ENCODE results near the gene CRB2. TPM values are rescaled to one million over a fixed set of nuclear protein-coding genes. Genes with fewer than 3 reads are reported as not detected.
"Not testable (repeated sequence)": the region's sequence is repeated elsewhere in the genome, so short reads cannot be mapped to it uniquely, and the experiment has no call there.

The CRB2 gene
- total RNA-seq, 3 donors from 2014 or later = 0.03 TPM; not detected in 2

DNA sequence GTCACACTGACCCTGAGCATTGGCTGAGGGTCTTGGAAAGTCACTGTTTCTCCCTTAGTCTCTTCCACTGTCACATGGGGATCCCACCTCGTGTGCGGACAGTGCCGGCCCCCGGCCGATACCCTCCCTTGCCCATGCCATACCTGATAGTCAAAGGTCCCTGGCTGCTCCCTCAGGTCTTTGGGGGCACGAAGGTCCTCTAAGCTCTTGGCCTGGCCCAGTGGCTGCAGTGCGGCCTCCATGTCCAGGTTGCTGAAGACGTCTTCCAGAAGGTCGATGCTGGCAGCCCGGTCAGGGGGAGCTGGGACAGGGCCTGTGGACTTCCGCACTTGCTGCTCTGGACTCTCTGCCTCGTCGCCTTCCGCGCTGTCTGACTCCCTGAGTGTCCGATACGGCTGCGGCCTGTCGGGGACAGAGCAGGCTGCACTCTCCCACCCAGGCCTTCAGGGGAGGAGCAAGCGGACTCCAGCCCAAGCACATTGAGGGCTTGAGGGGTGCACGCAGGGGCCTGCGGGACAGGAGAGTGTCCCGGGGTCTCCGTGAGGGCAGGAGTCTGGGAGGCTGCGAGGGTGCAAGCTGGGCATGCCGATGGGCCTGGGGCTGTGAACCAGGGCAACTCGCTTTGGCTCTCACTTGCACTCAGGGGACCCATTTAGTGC, 27.6 kb downstream of the CRB2 start:
- H3K27me3 Mint-ChIP-seq (ENCODE audit: low read depth) = no peaks in the 10 kb centered on the region
- no peak for ATAC-seq
- DNase-seq = no peak
- H3K36me3 Mint-ChIP-seq (ENCODE audit: insufficient read depth) = peaks cover 4% of the 10 kb centered on the region
- H3K4me3 Mint-ChIP-seq = no peak overlapping the region
- H3K9me3 Mint-ChIP-seq = no peaks in the 10 kb centered on the region
- no peaks in the 10 kb centered on the region for H3K4me1 Mint-ChIP-seq (ENCODE audit: low read depth)

- H3K4me1 Mint-ChIP-seq (ENCODE audit: low read depth) = no peaks in the 10 kb centered on the region
- no peaks in the 10 kb centered on the region for H3K27me3 Mint-ChIP-seq (ENCODE audit: low read depth)
- H3K4me3 Mint-ChIP-seq = no peak overlapping the region
- DNase-seq = no peak
- no peak for ATAC-seq
- H3K9me3 Mint-ChIP-seq = no peaks in the 10 kb centered on the region
- H3K36me3 Mint-ChIP-seq (ENCODE audit: insufficient read depth) = peaks cover 2% of the 10 kb centered on the region
Measured at GRCh38 chr9:123387686-123388085, 31.7 kb downstream of the CRB2 start.

GRCh38 chr9:123389070-123389469, 33.1 kb downstream of the CRB2 start:
- no peaks in the 10 kb centered on the region for H3K27me3 Mint-ChIP-seq (ENCODE audit: low read depth)
- DNase-seq = no peak
- H3K9me3 Mint-ChIP-seq = no peaks in the 10 kb centered on the region
- H3K4me1 Mint-ChIP-seq (ENCODE audit: low read depth) = no peaks in the 10 kb centered on the region
- no peak overlapping the region for H3K4me3 Mint-ChIP-seq
- H3K36me3 Mint-ChIP-seq (ENCODE audit: insufficient read depth) = no peaks in the 10 kb centered on the region
- no peak for ATAC-seq

- Mint-ChIP-seq H3K27me3 (ENCODE audit: low read depth) (no peaks in the 10 kb centered on the region), H3K9me3 (no peaks in the 10 kb centered on the region), H3K4me3 (no peak overlapping the region), H3K36me3 (ENCODE audit: insufficient read depth) (peaks cover 3% of the 10 kb centered on the region), H3K4me1 (ENCODE audit: low read depth) (no peaks in the 10 kb centered on the region)
- no peak for ATAC-seq
- no peak for DNase-seq
Measured at GRCh38 chr9:123389698-123390097, 33.7 kb downstream of the CRB2 start.

- ATAC-seq = no peak
- Mint-ChIP-seq H3K9me3 (no peaks in the 10 kb centered on the region), H3K27me3 (ENCODE audit: low read depth) (no peaks in the 10 kb centered on the region), H3K36me3 (ENCODE audit: insufficient read depth) (peaks cover 6% of the 10 kb centered on the region), H3K4me3 (no peak overlapping the region), H3K4me1 (ENCODE audit: low read depth) (no peaks in the 10 kb centered on the region)
- no peak for DNase-seq
Measured at GRCh38 chr9:123390337-123391135, 34.5 kb downstream of the CRB2 start.

GRCh38 chr9:123391233-123391632, 35.2 kb downstream of the CRB2 start:
- Mint-ChIP-seq H3K4me3 (no peak overlapping the region), H3K27me3 (ENCODE audit: low read depth) (no peaks in the 10 kb centered on the region), H3K36me3 (ENCODE audit: insufficient read depth) (peaks cover 6% of the 10 kb centered on the region), H3K9me3 (no peaks in the 10 kb centered on the region), H3K4me1 (ENCODE audit: low read depth) (no peaks in the 10 kb centered on the region)
- ATAC-seq (no peak), DNase-seq (no peak)

DNA sequence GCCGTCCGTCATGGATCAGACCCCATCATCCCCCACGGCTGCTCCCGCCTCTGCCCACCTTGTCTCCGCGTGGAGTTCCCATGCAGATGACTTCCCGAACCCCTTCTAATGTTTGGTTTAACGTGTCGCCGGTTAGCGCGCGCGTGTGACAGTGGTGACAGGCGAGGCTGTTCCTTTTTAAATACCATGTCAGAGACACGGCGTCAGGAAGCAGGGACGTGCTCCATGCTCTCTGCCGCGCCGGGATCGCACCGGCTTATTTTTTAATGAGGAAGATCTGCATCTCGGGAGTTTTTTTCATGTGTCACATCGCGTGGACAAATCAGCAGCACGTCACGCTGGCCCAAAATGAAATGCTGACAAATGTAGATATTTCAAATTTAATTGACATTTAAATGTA, 35.9 kb downstream of the CRB2 start:
- Mint-ChIP-seq H3K4me1 (ENCODE audit: low read depth) (no peaks in the 10 kb centered on the region), H3K4me3 (no peak overlapping the region), H3K27me3 (ENCODE audit: low read depth) (no peaks in the 10 kb centered on the region), H3K36me3 (ENCODE audit: insufficient read depth) (peaks cover 6% of the 10 kb centered on the region), H3K9me3 (no peaks in the 10 kb centered on the region)
- DNase-seq (no peak), ATAC-seq (no peak)

DNA sequence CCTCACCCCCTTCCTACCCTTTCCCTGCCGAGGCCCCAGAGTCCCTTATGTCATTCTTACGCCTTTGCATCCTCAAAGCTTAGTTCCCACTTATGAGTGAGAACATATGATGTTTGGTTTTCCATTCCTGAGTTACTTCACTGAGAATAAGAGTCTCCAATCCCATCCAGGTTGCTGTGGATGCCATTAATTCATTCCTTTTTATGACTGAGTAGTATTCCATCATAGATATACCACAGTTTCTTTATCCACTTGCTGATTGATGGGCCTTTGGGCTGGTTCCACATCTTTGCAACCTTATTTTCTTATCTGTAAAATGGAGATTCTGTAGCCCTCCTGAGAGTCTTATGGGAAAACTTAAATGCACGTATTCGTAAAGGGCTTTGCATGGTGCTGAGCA, 36.8 kb downstream of the CRB2 start:
- no peaks in the 10 kb centered on the region for H3K4me1 Mint-ChIP-seq (ENCODE audit: low read depth)
- no peaks in the 10 kb centered on the region for H3K9me3 Mint-ChIP-seq
- peaks cover 6% of the 10 kb centered on the region for H3K36me3 Mint-ChIP-seq (ENCODE audit: insufficient read depth)
- H3K4me3 Mint-ChIP-seq = no peak overlapping the region
- H3K27me3 Mint-ChIP-seq (ENCODE audit: low read depth) = no peaks in the 10 kb centered on the region
- ATAC-seq (no peak), DNase-seq (no peak)

DNA sequence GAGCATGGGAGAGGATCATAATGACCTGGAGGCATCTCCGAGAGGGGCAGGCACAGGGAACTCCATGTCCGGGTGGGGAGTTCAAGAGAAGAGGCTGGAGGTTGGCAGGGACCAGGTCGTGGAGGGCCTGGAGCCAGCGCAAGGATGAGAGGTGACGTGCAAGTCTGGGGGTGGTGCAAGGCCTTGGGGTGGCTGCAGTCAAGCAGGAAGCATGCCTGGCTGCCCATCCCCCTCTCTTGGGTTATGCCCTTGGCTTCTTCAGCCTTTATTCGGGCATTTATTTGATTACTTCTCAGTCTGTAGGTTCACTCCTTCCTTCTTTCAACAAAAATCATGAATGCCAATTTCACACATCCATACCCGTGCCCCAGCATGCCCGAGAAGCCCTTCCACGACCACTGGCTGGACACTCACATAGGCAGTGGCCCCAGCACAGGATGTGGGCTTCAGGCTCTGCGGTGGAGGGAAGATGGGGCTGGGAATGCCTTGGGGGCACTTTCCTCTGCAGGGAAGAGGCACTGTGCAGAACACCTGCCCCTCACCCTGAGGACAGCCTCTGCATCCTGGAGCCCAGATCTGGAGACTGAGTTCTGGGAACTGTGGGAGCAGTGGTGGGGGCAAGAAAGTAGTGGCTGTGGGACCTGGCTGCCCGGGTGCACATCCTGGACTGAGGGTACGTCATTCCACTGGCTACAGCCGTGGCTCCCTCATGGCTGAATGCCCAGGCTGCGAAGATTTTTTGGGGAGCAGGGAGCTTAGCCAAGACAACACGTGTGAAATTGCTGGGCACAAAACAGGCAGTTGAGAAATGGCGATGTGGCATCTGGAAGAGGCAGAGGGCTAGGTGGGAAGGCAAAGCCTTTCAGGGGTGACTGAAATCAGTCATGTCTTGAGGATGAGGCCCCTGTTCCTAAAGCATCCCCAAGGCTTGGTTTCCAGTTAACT, 38.6 kb downstream of the CRB2 start:
- peaks cover 6% of the 10 kb centered on the region for H3K36me3 Mint-ChIP-seq (ENCODE audit: insufficient read depth)
- H3K4me3 Mint-ChIP-seq = no peak overlapping the region

GRCh38 chr9:123395276-123395688, 39.3 kb downstream of the CRB2 start:
- DNase-seq (no peak), ATAC-seq (no peak)
- no peaks in the 10 kb centered on the region for H3K4me1 Mint-ChIP-seq (ENCODE audit: low read depth)
- H3K4me3 Mint-ChIP-seq = no peak overlapping the region
- H3K36me3 Mint-ChIP-seq (ENCODE audit: insufficient read depth) = peaks cover 8% of the 10 kb centered on the region
- H3K9me3 Mint-ChIP-seq = no peaks in the 10 kb centered on the region
- H3K27me3 Mint-ChIP-seq (ENCODE audit: low read depth) = no peaks in the 10 kb centered on the region

More for the DNA sequence above, 38.6 kb downstream of the CRB2 start:
- ATAC-seq = no peak
- H3K4me1 Mint-ChIP-seq (ENCODE audit: low read depth) = no peaks in the 10 kb centered on the region
- no peak for DNase-seq
- H3K9me3 Mint-ChIP-seq = no peaks in the 10 kb centered on the region
- no peaks in the 10 kb centered on the region for H3K27me3 Mint-ChIP-seq (ENCODE audit: low read depth)

DNA sequence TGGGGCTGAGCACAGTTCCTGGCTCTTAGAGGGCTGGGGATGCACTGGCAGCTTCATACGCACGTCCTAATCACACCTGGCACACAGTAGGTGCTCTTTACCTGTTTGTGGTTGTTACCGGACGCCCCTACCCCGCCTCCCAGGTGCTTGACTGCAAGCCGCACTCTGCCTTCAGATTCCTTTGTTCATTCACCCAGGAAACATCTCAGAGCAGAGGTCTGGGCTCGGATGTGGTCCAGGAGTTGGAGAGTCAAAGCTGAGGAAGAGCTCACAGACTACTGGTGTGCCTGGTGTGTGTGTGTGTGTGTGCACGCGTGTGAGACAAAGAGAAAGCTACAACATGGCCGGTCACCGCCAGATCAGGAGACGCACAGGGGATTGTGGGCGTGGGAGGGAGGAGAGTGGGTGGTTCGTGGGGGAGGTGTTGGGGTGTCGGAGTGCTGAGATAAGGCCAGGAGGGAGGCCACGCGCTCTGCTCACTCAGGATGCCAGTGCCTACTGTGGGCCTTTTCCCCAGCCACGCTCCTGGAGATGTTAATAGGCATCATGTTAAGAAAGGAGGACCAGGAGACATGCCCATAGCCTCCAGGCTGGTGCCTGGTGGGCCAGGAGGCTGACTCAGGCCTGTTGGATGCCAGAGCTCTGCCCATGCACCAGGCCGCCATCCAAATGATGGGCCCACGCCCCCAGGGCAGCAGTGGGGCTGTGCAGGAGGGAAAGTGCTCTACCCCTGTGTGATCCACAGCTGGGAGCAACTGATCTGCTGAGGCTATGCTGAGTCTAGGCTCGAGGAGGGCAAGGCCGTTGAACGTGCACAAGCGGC, 39.9 kb downstream of the CRB2 start:
- H3K4me3 Mint-ChIP-seq = no peak overlapping the region
- H3K4me1 Mint-ChIP-seq (ENCODE audit: low read depth) = no peaks in the 10 kb centered on the region
- ATAC-seq (no peak), DNase-seq (no peak)
- H3K27me3 Mint-ChIP-seq (ENCODE audit: low read depth) = no peaks in the 10 kb centered on the region
- H3K36me3 Mint-ChIP-seq (ENCODE audit: insufficient read depth) = peaks cover 10% of the 10 kb centered on the region
- H3K9me3 Mint-ChIP-seq = no peaks in the 10 kb centered on the region

DNA sequence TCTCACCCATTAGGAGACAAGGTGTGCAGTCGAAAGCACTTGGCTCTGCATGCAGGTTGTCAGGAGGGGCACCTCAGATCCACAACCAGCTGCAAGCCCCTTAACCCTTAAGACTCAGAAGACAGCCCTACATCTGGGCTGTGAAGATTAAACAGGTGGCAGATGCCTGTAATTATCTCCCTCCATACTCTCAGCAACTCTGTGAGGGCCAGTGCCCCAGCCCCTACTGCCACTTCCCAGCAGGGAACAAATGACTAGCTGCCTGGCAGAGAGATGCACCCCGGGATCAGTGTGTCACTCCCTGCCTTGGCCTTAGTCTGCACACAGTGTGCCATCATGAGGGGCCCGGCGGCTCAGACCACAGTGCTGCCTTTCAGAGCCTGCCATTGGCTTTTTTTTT, 42.0 kb downstream of the CRB2 start:
- peaks cover 10% of the 10 kb centered on the region for H3K36me3 Mint-ChIP-seq (ENCODE audit: insufficient read depth)
- H3K4me1 Mint-ChIP-seq (ENCODE audit: low read depth) = no peaks in the 10 kb centered on the region
- no peaks in the 10 kb centered on the region for H3K27me3 Mint-ChIP-seq (ENCODE audit: low read depth)
- H3K9me3 Mint-ChIP-seq = no peaks in the 10 kb centered on the region
- DNase-seq = no peak
- no peak for ATAC-seq
- H3K4me3 Mint-ChIP-seq = no peak overlapping the region

DNA sequence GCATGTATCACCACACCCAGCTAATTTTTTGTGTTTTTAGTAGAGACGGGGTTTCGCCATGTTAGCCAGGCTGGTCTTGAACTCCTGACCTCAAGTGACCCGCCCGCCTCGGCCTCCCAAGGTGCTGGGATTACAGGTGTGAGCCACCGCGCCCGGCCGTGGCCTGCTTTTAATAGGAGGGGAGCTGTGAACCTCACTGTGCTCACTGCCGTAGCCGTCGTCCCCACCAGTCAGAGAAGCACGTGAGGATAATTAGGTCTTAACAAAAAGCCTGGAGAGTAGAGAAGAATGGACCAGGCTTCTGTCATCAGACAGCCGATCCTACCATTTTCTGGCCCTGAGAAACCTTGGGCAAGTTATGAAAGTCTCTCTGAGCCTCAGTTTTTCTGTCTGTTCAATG, 42.9 kb downstream of the CRB2 start:
- not testable (repeated sequence) for H3K4me3 Mint-ChIP-seq; ATAC-seq; H3K4me1 Mint-ChIP-seq (ENCODE audit: low read depth); H3K9me3 Mint-ChIP-seq; H3K27me3 Mint-ChIP-seq (ENCODE audit: low read depth); DNase-seq
- peaks cover 10% of the 10 kb centered on the region for H3K36me3 Mint-ChIP-seq (ENCODE audit: insufficient read depth)
